GM23338 (cell line): ENCODE measurements around the gene ARID4B. TPM values are rescaled to one million over a fixed set of nuclear protein-coding genes. Genes with fewer than 3 reads are reported as not detected.

Source experiments
- ATAC-seq: fragments of 200-7000 bp; cut with Tn5 transposase; 3 replicates; pipeline ENCODE4 v1.9.1; 2020
- DNase-seq: peaks from one replicate; pipeline ENCODE4 v3.0.0-alpha.2; 2015; ENCODE audit warnings: low spot score
- H2AFZ ChIP-seq: fragments of 200-600 bp; sonication (generic); 2 replicates; pipeline ENCODE4 v1.8.0; 2016; ENCODE audit warnings: antibody characterized with exemption, mild to moderate bottlenecking, moderate library complexity
- H3F3A ChIP-seq: fragments of 200-600 bp; sonication (generic); replicated peaks from 2 replicates; pipeline ENCODE4 v1.8.0; 2017; ENCODE audit warnings: antibody characterized with exemption, mixed run types, low read depth
- H3K27ac ChIP-seq: fragments of 200-600 bp; sonication (generic); 2 replicates; pipeline ENCODE4 v1.6.1; 2016; ENCODE audit warnings: low read depth
- H3K27me3 ChIP-seq: fragments of 200-600 bp; sonication (generic); 2 replicates; pipeline ENCODE4 v1.8.0; 2016; ENCODE audit warnings: mild to moderate bottlenecking, mixed run types, moderate library complexity; ENCODE audit not compliant: insufficient read depth
- H3K36me3 ChIP-seq: fragments of 200-600 bp; sonication (generic); 2 replicates; pipeline ENCODE4 v1.8.0; 2016; ENCODE audit warnings: mild to moderate bottlenecking; ENCODE audit not compliant: insufficient read depth
- H3K4me1 ChIP-seq: fragments of 200-600 bp; sonication (generic); 2 replicates; pipeline ENCODE4 v1.8.0; 2016; ENCODE audit warnings: mild to moderate bottlenecking, moderate library complexity; ENCODE audit not compliant: insufficient read depth
- H3K4me2 ChIP-seq: fragments of 200-600 bp; sonication (generic); 2 replicates; pipeline ENCODE4 v1.7.1; 2017; ENCODE audit warnings: mixed run types
- H3K4me3 ChIP-seq: fragments of 200-600 bp; sonication (generic); 2 replicates; pipeline ENCODE4 v1.6.1; 2016; ENCODE audit warnings: mixed run types
- H3K79me2 ChIP-seq: fragments of 200-600 bp; sonication (generic); replicated peaks from 2 replicates; pipeline ENCODE4 v1.8.0; 2017; ENCODE audit warnings: mild to moderate bottlenecking; ENCODE audit not compliant: insufficient read depth
- H3K9me2 ChIP-seq: fragments of 200-600 bp; sonication (generic); 2 replicates; pipeline ENCODE4 v1.8.0; 2017; ENCODE audit not compliant: insufficient read depth
- H4K20me1 ChIP-seq: fragments of 200-600 bp; sonication (generic); replicated peaks from 2 replicates; pipeline ENCODE4 v1.8.0; 2017; ENCODE audit warnings: mild to moderate bottlenecking; ENCODE audit not compliant: insufficient read depth
- H3K27ac Mint-ChIP-seq: 2 replicates; pipeline ENCODE4 v1.8.0; 2020; ENCODE audit warnings: inconsistent platforms, mild to moderate bottlenecking, moderate library complexity, mixed read lengths
- H3K27me3 Mint-ChIP-seq: 3 replicates; pipeline ENCODE4 v1.8.0; 2022; ENCODE audit warnings: low read depth, mild to moderate bottlenecking, moderate library complexity, mixed read lengths, inconsistent platforms; ENCODE audit not compliant: insufficient read depth, poor library complexity
- H3K36me3 Mint-ChIP-seq: 3 replicates; pipeline ENCODE4 v1.8.0; 2021; ENCODE audit warnings: low read depth, mild to moderate bottlenecking, inconsistent platforms, moderate library complexity, mixed read lengths
- H3K4me1 Mint-ChIP-seq: 3 replicates; pipeline ENCODE4 v1.8.0; 2020; ENCODE audit warnings: mild to moderate bottlenecking, inconsistent platforms, mixed read lengths
- H3K4me3 Mint-ChIP-seq: 3 replicates; pipeline ENCODE4 v1.8.0; 2021; ENCODE audit warnings: moderate library complexity, mild to moderate bottlenecking, inconsistent platforms, mixed read lengths
- H3K9me3 Mint-ChIP-seq: 3 replicates; pipeline ENCODE4 v1.8.0; 2020; ENCODE audit warnings: moderate library complexity, mild to moderate bottlenecking, inconsistent platforms, mixed read lengths
- CREB1 ChIP-seq: fragments of 250-450 bp; sonication (Bioruptor Pico); IDR thresholded peaks from 2 replicates; pipeline ENCODE4 v1.5.0; 2020; ENCODE audit warnings: low read depth, mild to moderate bottlenecking, moderate library complexity
- EZH2 ChIP-seq: fragments of 200-600 bp; sonication (generic); IDR thresholded peaks from one replicate; pipeline ENCODE4 v1.8.0; 2017; ENCODE audit warnings: antibody characterized with exemption, mild to moderate bottlenecking, low read depth; ENCODE audit not compliant: unreplicated experiment
- JUNB ChIP-seq: IDR thresholded peaks from one replicate; pipeline ENCODE4 v1.6.1; 2016; ENCODE audit warnings: antibody characterized with exemption; ENCODE audit not compliant: unreplicated experiment
- NANOG ChIP-seq: IDR thresholded peaks from 2 replicates; pipeline ENCODE4 v1.6.1; 2016; ENCODE audit warnings: antibody characterized with exemption, borderline replicate concordance
- POLR2AphosphoS5 ChIP-seq: IDR thresholded peaks from 2 replicates; pipeline ENCODE4 v1.6.1; 2016; ENCODE audit warnings: antibody characterized with exemption, low read depth
- STAT1 ChIP-seq: IDR thresholded peaks from one replicate; pipeline ENCODE4 v1.6.1; 2016; ENCODE audit warnings: antibody characterized with exemption; ENCODE audit not compliant: unreplicated experiment
- ZNF114 ChIP-seq: fragments of 250-450 bp; sonication (Bioruptor Pico); IDR thresholded peaks from 2 replicates; pipeline ENCODE4 v1.5.0; 2020; ENCODE audit warnings: mild to moderate bottlenecking, moderate library complexity
- ZNF331 ChIP-seq: fragments of 250-450 bp; sonication (Bioruptor Pico); IDR thresholded peaks from 2 replicates; pipeline ENCODE4 v1.5.0; 2020; ENCODE audit warnings: low read depth, mild to moderate bottlenecking, moderate library complexity
- polyA plus RNA-seq: library from polyadenylated mRNA; unstranded; fragments of >200 nt; fragmentation: Nextera tagmentation; extraction: Ambion mirVana; gene quantifications from 2 replicates; pipeline ENCODE4 v1.2.1, GENCODE V29; 2016
- total RNA-seq: library from RNA; depleted of rRNA; stranded (reverse); fragments of >200 nt; shearing (Covaris generic); gene quantifications from 2 replicates; pipeline ENCODE4 v1.2.3, GENCODE V29; 2014
- TF ChIP-seq, protein P1 (sequence below): fragments of 250-450 bp; sonication (Bioruptor Pico); IDR thresholded peaks from 2 replicates; pipeline ENCODE4 v1.5.0; 2020; ENCODE audit warnings: mild to moderate bottlenecking, moderate library complexity
- TF ChIP-seq, protein P2 (sequence below), 2 experiments: fragments of 200-600 bp in 1 of 2; sonication (generic) in 1 of 2; conservative IDR thresholded peaks; 2 replicates each; pipeline versions ENCODE4 v1.5.1 to v1.6.1; 2016 to 2017; ENCODE audit warnings: antibody characterized with exemption in 2 of 2, low read depth in 2 of 2, mild to moderate bottlenecking in 2 of 2, moderate library complexity in 1 of 2
- TF ChIP-seq, protein P3 (sequence below): IDR thresholded peaks from one replicate; pipeline ENCODE4 v1.6.1; 2018; ENCODE audit warnings: antibody characterized with exemption; ENCODE audit not compliant: unreplicated experiment

Gene ARID4B
- total and polyA plus RNA-seq, 2 experiments from 2014 or later: 25.1 to 59.8 TPM

DNA sequence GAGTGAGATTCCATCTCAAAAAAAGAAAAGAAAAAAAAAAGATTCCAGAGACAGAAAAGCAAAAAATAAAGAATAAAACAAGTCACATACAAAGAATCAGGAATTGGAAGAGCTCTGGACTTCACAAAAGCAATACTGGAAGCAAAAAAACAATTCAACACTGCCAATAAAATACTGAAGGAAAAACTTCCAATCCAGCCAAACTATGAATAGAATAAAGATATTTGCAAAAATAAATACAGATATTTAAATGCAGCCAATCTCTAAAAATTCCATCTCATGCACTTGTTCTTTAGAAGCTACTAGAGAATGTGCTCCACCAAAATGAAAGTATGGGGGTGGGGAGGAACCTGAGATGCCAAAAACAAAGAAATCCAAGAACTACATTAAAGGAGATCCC lies 137.5 kb downstream of the ARID4B start (continued):
- TF ChIP-seq, protein P1, sequence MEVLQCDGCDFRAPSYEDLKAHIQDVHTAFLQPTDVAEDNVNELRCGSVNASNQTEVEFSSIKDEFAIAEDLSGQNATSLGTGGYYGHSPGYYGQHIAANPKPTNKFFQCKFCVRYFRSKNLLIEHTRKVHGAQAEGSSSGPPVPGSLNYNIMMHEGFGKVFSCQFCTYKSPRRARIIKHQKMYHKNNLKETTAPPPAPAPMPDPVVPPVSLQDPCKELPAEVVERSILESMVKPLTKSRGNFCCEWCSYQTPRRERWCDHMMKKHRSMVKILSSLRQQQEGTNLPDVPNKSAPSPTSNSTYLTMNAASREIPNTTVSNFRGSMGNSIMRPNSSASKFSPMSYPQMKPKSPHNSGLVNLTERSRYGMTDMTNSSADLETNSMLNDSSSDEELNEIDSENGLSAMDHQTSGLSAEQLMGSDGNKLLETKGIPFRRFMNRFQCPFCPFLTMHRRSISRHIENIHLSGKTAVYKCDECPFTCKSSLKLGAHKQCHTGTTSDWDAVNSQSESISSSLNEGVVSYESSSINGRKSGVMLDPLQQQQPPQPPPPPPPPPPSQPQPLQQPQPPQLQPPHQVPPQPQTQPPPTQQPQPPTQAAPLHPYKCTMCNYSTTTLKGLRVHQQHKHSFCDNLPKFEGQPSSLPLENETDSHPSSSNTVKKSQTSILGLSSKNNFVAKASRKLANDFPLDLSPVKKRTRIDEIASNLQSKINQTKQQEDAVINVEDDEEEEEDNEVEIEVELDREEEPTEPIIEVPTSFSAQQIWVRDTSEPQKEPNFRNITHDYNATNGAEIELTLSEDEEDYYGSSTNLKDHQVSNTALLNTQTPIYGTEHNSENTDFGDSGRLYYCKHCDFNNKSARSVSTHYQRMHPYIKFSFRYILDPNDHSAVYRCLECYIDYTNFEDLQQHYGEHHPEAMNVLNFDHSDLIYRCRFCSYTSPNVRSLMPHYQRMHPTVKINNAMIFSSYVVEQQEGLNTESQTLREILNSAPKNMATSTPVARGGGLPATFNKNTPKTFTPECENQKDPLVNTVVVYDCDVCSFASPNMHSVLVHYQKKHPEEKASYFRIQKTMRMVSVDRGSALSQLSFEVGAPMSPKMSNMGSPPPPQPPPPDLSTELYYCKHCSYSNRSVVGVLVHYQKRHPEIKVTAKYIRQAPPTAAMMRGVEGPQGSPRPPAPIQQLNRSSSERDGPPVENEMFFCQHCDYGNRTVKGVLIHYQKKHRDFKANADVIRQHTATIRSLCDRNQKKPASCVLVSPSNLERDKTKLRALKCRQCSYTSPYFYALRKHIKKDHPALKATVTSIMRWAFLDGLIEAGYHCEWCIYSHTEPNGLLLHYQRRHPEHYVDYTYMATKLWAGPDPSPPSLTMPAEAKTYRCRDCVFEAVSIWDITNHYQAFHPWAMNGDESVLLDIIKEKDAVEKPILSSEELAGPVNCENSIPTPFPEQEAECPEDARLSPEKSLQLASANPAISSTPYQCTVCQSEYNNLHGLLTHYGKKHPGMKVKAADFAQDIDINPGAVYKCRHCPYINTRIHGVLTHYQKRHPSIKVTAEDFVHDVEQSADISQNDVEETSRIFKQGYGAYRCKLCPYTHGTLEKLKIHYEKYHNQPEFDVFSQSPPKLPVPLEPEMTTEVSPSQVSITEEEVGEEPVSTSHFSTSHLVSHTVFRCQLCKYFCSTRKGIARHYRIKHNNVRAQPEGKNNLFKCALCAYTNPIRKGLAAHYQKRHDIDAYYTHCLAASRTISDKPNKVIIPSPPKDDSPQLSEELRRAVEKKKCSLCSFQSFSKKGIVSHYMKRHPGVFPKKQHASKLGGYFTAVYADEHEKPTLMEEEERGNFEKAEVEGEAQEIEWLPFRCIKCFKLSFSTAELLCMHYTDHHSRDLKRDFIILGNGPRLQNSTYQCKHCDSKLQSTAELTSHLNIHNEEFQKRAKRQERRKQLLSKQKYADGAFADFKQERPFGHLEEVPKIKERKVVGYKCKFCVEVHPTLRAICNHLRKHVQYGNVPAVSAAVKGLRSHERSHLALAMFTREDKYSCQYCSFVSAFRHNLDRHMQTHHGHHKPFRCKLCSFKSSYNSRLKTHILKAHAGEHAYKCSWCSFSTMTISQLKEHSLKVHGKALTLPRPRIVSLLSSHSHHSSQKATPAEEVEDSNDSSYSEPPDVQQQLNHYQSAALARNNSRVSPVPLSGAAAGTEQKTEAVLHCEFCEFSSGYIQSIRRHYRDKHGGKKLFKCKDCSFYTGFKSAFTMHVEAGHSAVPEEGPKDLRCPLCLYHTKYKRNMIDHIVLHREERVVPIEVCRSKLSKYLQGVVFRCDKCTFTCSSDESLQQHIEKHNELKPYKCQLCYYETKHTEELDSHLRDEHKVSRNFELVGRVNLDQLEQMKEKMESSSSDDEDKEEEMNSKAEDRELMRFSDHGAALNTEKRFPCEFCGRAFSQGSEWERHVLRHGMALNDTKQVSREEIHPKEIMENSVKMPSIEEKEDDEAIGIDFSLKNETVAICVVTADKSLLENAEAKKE (CRISPR knock-in tag): no peak
- no peak for TF ChIP-seq CREB1
- TF ChIP-seq, protein P2, sequence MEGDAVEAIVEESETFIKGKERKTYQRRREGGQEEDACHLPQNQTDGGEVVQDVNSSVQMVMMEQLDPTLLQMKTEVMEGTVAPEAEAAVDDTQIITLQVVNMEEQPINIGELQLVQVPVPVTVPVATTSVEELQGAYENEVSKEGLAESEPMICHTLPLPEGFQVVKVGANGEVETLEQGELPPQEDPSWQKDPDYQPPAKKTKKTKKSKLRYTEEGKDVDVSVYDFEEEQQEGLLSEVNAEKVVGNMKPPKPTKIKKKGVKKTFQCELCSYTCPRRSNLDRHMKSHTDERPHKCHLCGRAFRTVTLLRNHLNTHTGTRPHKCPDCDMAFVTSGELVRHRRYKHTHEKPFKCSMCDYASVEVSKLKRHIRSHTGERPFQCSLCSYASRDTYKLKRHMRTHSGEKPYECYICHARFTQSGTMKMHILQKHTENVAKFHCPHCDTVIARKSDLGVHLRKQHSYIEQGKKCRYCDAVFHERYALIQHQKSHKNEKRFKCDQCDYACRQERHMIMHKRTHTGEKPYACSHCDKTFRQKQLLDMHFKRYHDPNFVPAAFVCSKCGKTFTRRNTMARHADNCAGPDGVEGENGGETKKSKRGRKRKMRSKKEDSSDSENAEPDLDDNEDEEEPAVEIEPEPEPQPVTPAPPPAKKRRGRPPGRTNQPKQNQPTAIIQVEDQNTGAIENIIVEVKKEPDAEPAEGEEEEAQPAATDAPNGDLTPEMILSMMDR (conservative IDR thresholded peaks at IDR 0.05; ENCODE audit: low read depth in 2 of 2): no peak

DNA sequence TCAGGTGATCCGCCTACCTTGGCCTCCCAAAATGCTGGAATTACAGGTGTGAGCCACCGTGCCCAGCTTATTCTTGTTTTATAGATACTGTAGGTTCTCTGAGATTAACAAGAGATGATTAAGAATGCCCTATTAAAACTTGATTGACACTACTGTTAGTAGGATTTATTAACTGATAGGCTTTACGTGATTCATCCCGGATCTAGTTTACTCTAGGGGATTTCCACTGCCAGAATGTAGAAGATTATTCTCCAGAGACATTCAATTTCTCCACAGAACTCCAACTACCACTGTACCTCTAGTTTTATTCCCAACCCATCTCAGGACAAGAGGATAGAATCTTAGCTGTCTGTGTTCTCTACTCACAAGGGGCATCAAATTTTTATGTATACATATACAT lies 140.7 kb downstream of the ARID4B start:
- Histone ChIP-seq H3K4me1 (no peaks in the 10 kb centered on the region), H3K36me3 (peaks cover 13% of the 10 kb centered on the region), H3K27ac (no peak overlapping the region), H4K20me1 (no peaks in the 10 kb centered on the region), H3K4me3 (no peak overlapping the region), H3K27me3 (no peaks in the 10 kb centered on the region), H2AFZ (no peak overlapping the region), H3K4me2 (no peak overlapping the region), H3F3A (no peaks in the 10 kb centered on the region; the same call in 1 of the 2 replicates), H3K79me2 (no peaks in the 10 kb centered on the region; the same call in 1 of the 2 replicates), H3K9me2 (no peaks in the 10 kb centered on the region)
- no peak for DNase-seq
- Mint-ChIP-seq H3K27me3 (peaks cover 13% of the 10 kb centered on the region), H3K4me3 (no peak overlapping the region), H3K36me3 (peaks cover 24% of the 10 kb centered on the region), H3K27ac (no peak overlapping the region), H3K9me3 (no peaks in the 10 kb centered on the region), H3K4me1 (peaks cover 4% of the 10 kb centered on the region; the same call in 1 of the 3 replicates)
- no peak for ATAC-seq
- TF ChIP-seq NANOG (no peak), JUNB (no peak), CREB1 (no peak), ZNF114 (CRISPR knock-in tag) (no peak), EZH2 (no peak), STAT1 (no peak), ZNF331 (CRISPR knock-in tag) (no peak), POLR2AphosphoS5 (no peak)
- TF ChIP-seq, protein P2 (conservative IDR thresholded peaks at IDR 0.05; ENCODE audit: low read depth in 2 of 2): no peak
- TF ChIP-seq, protein P3, sequence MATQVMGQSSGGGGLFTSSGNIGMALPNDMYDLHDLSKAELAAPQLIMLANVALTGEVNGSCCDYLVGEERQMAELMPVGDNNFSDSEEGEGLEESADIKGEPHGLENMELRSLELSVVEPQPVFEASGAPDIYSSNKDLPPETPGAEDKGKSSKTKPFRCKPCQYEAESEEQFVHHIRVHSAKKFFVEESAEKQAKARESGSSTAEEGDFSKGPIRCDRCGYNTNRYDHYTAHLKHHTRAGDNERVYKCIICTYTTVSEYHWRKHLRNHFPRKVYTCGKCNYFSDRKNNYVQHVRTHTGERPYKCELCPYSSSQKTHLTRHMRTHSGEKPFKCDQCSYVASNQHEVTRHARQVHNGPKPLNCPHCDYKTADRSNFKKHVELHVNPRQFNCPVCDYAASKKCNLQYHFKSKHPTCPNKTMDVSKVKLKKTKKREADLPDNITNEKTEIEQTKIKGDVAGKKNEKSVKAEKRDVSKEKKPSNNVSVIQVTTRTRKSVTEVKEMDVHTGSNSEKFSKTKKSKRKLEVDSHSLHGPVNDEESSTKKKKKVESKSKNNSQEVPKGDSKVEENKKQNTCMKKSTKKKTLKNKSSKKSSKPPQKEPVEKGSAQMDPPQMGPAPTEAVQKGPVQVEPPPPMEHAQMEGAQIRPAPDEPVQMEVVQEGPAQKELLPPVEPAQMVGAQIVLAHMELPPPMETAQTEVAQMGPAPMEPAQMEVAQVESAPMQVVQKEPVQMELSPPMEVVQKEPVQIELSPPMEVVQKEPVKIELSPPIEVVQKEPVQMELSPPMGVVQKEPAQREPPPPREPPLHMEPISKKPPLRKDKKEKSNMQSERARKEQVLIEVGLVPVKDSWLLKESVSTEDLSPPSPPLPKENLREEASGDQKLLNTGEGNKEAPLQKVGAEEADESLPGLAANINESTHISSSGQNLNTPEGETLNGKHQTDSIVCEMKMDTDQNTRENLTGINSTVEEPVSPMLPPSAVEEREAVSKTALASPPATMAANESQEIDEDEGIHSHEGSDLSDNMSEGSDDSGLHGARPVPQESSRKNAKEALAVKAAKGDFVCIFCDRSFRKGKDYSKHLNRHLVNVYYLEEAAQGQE: no peak
